KMS-11 (cell line): ENCODE data around the gene GATA5.

Experiments
- H2AFZ ChIP-seq: fragments of 200-600 bp; sonication (generic); 2 replicates; pipeline ENCODE4 v1.6.1; 2016; ENCODE audit warnings: antibody characterized with exemption, mixed run types, low read depth
- H3K27ac ChIP-seq: fragments of 200-600 bp; sonication (generic); 2 replicates; pipeline ENCODE4 v1.6.1; 2016; ENCODE audit warnings: mild to moderate bottlenecking, mixed run types
- H3K27me3 ChIP-seq: fragments of 200-600 bp; sonication (generic); 2 replicates; pipeline ENCODE4 v1.6.1; 2017; ENCODE audit warnings: mild to moderate bottlenecking, low read depth, mixed run types, moderate library complexity; ENCODE audit not compliant: insufficient read depth
- H3K36me3 ChIP-seq: fragments of 200-600 bp; sonication (generic); 2 replicates; pipeline ENCODE4 v1.6.1; 2017; ENCODE audit warnings: mild to moderate bottlenecking, mixed run types; ENCODE audit not compliant: insufficient read depth
- H3K4me1 ChIP-seq: fragments of 200-600 bp; sonication (generic); 2 replicates; pipeline ENCODE4 v1.6.1; 2016; ENCODE audit warnings: mild to moderate bottlenecking, low read depth, mixed run types; ENCODE audit not compliant: poor library complexity, severe bottlenecking
- H3K4me2 ChIP-seq: fragments of 200-600 bp; sonication (generic); 2 replicates; pipeline ENCODE4 v1.7.0; 2016; ENCODE audit warnings: mild to moderate bottlenecking, mixed run types
- H3K4me3 ChIP-seq: fragments of 200-600 bp; sonication (generic); IDR thresholded peaks from 2 replicates; pipeline ENCODE4 v1.6.1; 2017; ENCODE audit warnings: low read depth, low read length, mixed read lengths; ENCODE audit not compliant: insufficient read depth
- H3K79me2 ChIP-seq: fragments of 200-600 bp; sonication (generic); 2 replicates; pipeline ENCODE4 v1.6.1; 2016; ENCODE audit warnings: low read depth, mixed run types; ENCODE audit not compliant: insufficient read depth
- H3K9ac ChIP-seq: fragments of 200-600 bp; sonication (generic); 2 replicates; pipeline ENCODE4 v1.6.1; 2016; ENCODE audit warnings: mild to moderate bottlenecking, mixed run types
- H4K20me1 ChIP-seq: fragments of 200-600 bp; sonication (generic); 2 replicates; pipeline ENCODE4 v1.6.1; 2016; ENCODE audit warnings: mild to moderate bottlenecking, mixed run types; ENCODE audit not compliant: insufficient read depth
- TF ChIP-seq, protein P1 (sequence below): fragments of 200-600 bp; sonication (generic); conservative IDR thresholded peaks from 2 replicates; pipeline ENCODE4 v1.6.1; 2017; ENCODE audit warnings: low read depth, mild to moderate bottlenecking, antibody characterized with exemption, low read length, moderate library complexity, mixed read lengths

Gene GATA5

DNA sequence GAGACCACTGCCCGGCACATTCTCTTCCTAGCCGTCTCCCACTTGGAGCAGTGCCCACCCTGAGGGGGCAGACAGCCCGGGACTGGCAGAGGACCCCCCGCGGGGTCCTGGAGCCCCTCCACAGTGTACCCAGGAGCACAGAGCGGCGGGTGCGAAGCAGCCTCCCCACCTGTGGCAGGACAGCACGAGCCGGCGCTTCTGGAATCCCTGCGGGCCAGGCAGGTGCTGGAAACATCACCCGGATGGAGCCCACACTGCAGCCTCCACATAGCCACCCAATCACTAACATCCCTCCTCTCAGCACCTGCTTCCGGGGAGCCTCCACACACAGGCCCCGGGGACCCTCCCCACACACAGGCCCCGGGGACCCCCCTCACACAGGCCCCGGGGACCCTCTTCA, 18.7 kb downstream of the GATA5 start:
- no peak overlapping the region for H3K4me3 ChIP-seq
- peaks cover 100% of the 10 kb centered on the region for H3K27me3 ChIP-seq
- H3K4me2 ChIP-seq: no peak overlapping the region
- no peak overlapping the region for H3K27ac ChIP-seq
- TF ChIP-seq, protein P1, sequence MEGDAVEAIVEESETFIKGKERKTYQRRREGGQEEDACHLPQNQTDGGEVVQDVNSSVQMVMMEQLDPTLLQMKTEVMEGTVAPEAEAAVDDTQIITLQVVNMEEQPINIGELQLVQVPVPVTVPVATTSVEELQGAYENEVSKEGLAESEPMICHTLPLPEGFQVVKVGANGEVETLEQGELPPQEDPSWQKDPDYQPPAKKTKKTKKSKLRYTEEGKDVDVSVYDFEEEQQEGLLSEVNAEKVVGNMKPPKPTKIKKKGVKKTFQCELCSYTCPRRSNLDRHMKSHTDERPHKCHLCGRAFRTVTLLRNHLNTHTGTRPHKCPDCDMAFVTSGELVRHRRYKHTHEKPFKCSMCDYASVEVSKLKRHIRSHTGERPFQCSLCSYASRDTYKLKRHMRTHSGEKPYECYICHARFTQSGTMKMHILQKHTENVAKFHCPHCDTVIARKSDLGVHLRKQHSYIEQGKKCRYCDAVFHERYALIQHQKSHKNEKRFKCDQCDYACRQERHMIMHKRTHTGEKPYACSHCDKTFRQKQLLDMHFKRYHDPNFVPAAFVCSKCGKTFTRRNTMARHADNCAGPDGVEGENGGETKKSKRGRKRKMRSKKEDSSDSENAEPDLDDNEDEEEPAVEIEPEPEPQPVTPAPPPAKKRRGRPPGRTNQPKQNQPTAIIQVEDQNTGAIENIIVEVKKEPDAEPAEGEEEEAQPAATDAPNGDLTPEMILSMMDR: no peak
- no peaks in the 10 kb centered on the region for H4K20me1 ChIP-seq
- no peak overlapping the region for H3K9ac ChIP-seq
- H3K4me1 ChIP-seq: no peaks in the 10 kb centered on the region
- H3K36me3 ChIP-seq: no peaks in the 10 kb centered on the region
- no peak overlapping the region for H2AFZ ChIP-seq
- no peaks in the 10 kb centered on the region for H3K79me2 ChIP-seq

DNA sequence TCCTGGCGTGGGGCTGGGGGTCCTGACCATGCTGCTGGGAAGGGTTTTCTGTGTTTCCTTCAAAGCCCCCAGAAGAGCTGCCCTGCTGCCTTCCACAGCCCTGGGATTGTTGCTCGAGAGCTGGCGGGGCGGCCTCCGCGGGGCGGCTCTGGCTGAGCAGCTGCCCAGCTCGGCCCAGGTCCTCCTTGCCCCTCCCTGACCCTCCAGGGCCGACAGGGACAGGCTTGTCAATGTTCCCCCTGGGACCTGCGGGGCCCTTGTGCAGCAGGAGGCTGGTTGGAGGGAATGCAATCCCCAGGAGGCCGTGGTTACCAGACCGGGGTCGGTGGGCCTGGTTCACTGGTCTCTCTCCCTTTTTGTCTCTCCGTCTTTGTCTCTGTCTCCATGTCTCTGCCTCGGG, 19.9 kb downstream of the GATA5 start:
- Histone ChIP-seq H4K20me1 (no peaks in the 10 kb centered on the region), H3K79me2 (no peaks in the 10 kb centered on the region), H3K27ac (no peak overlapping the region), H3K4me1 (no peaks in the 10 kb centered on the region), H3K27me3 (peaks cover 96% of the 10 kb centered on the region), H3K9ac (no peak overlapping the region), H3K4me2 (no peak overlapping the region), H2AFZ (no peak overlapping the region), H3K4me3 (no peak overlapping the region), H3K36me3 (no peaks in the 10 kb centered on the region)
- TF ChIP-seq, protein P1: no peak

DNA sequence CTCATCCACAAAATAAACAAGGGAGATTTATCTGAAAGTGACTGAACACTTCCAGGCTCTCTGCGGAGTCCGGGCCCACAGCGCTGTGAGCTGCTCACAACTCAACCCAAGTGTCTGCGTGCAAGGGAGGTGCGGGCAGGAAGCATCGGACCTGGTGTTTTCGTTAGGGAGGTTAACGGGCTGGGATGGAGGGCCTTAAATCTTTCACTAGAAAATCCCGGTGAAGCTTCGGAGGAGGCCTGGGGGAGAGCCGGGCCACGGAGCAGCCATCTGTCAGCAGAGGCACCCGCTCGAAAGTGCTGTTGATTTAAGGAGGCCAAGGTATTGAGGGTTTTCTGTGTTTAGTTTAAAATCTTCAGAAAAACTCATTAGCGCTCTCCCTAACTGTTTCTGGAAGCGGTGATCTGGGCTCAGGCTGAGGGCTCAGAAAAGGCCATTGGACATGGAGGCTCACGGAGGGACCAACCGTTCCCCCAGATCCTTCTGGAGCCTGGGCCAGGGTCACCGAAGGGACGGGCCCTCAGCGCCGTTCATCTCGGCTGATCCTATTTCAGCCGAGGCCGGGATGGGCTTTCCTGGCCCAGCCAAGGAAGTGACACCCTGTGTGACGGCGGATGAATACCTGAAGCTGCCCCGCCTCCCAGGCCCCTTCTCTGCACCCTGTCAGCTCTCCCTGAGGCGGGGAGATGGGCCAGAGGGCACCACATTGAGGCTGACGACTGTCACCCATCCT, 20.7 kb downstream of the GATA5 start:
- H2AFZ ChIP-seq: no peak overlapping the region
- TF ChIP-seq, protein P1: no peak
- no peak overlapping the region for H3K4me2 ChIP-seq
- no peaks in the 10 kb centered on the region for H4K20me1 ChIP-seq
- no peaks in the 10 kb centered on the region for H3K4me1 ChIP-seq
- H3K4me3 ChIP-seq: no peak overlapping the region
- H3K36me3 ChIP-seq: no peaks in the 10 kb centered on the region
- no peak overlapping the region for H3K9ac ChIP-seq
- H3K79me2 ChIP-seq: no peaks in the 10 kb centered on the region
- H3K27me3 ChIP-seq: peaks cover 93% of the 10 kb centered on the region
- H3K27ac ChIP-seq: no peak overlapping the region

DNA sequence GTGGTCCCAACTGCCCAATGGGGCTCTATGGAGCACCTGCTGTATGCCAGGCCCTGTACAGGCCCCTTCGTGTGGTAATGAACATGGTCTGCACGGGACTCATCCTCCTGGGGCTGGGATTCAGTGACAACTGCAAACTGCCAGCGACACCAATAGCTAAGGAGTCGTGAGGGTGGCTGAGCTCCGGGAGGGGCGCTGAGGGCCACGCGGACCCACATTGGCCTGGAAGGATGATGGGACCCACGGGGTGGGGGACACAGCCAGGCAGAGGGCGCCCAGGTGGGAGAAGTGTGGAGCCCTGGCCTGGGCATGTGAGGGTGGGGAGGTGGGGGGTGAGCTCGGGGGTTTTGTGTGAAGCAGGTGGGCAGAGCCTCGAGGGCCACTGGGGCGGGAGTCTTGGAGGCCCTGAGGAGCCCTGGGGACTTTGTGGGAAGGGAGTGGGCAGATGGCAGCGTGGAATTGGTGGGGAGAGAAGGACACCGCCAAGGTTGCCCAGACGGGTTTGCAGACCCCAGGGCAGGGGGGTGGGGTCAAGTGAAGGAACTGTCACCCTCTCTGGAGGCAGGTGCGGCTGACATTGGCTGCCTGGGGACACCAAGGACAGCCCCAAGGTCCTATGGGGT, 22.5 kb downstream of the GATA5 start:
- Histone ChIP-seq H3K4me3 (no peak overlapping the region), H3K79me2 (no peaks in the 10 kb centered on the region), H2AFZ (no peak overlapping the region), H3K27me3 (peaks cover 93% of the 10 kb centered on the region), H3K36me3 (no peaks in the 10 kb centered on the region), H3K4me2 (no peak overlapping the region), H4K20me1 (no peaks in the 10 kb centered on the region), H3K4me1 (no peaks in the 10 kb centered on the region), H3K27ac (no peak overlapping the region), H3K9ac (no peak overlapping the region)
- TF ChIP-seq, protein P1: no peak
